Coronary artery (tissue), 2 donors: ENCODE data around the gene PLCB3.
A peak's percentile ranks its signal among the peaks of the same experiment; 100 is the strongest.
"Not testable (repeated sequence)": the region's sequence is repeated elsewhere in the genome, so short reads cannot be mapped to it uniquely, and the experiment has no call there.

ENCODE experiments used
- DNase-seq: peaks from one replicate; pipeline ENCODE4 v3.0.0-alpha.2; 2017; ENCODE audit warnings: low spot score
- H3K27ac ChIP-seq, 2 donors: fragments of 200-600 bp; sonication (generic); one replicate each; pipeline ENCODE4 v1.5.1; 2016 to 2019
- H3K4me3 ChIP-seq: fragments of 200-600 bp; sonication (generic); 2 replicates; pipeline ENCODE4 v1.5.1; 2016; ENCODE audit warnings: mild to moderate bottlenecking, moderate library complexity
- TF ChIP-seq, protein P1 (sequence below): fragments of 200-600 bp; sonication (generic); IDR thresholded peaks from one replicate; pipeline ENCODE4 v1.5.1; 2019; ENCODE audit warnings: antibody characterized with exemption

The PLCB3 gene

DNA sequence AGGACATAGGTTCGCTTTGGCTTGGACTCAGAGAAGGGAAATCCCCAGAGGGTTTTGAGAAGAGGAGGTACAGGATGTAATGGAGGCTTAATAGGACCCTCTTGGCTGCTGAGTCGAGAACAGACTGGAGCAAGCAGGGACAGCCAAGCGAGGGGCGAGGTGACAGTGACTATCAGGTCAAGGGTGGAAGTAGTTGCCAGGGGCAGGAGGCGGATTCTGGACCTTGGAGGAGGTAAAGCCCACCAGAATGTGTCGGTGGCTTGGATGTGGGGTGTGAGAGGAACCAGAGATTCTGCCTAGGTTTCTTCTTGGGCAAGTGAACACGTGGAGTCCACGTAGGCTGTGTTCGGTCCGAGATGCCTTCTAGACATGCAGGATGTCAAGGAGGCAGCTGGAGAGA lies 61.6 kb downstream of the PLCB3 start:
- TF ChIP-seq, protein P1, sequence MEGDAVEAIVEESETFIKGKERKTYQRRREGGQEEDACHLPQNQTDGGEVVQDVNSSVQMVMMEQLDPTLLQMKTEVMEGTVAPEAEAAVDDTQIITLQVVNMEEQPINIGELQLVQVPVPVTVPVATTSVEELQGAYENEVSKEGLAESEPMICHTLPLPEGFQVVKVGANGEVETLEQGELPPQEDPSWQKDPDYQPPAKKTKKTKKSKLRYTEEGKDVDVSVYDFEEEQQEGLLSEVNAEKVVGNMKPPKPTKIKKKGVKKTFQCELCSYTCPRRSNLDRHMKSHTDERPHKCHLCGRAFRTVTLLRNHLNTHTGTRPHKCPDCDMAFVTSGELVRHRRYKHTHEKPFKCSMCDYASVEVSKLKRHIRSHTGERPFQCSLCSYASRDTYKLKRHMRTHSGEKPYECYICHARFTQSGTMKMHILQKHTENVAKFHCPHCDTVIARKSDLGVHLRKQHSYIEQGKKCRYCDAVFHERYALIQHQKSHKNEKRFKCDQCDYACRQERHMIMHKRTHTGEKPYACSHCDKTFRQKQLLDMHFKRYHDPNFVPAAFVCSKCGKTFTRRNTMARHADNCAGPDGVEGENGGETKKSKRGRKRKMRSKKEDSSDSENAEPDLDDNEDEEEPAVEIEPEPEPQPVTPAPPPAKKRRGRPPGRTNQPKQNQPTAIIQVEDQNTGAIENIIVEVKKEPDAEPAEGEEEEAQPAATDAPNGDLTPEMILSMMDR, result no peak
- Histone ChIP-seq H3K4me3 (no peak overlapping the region), H3K27ac (peak overlapping the region in 1 of 2 donors; percentile 75)
- DNase-seq, result no peak

DNA sequence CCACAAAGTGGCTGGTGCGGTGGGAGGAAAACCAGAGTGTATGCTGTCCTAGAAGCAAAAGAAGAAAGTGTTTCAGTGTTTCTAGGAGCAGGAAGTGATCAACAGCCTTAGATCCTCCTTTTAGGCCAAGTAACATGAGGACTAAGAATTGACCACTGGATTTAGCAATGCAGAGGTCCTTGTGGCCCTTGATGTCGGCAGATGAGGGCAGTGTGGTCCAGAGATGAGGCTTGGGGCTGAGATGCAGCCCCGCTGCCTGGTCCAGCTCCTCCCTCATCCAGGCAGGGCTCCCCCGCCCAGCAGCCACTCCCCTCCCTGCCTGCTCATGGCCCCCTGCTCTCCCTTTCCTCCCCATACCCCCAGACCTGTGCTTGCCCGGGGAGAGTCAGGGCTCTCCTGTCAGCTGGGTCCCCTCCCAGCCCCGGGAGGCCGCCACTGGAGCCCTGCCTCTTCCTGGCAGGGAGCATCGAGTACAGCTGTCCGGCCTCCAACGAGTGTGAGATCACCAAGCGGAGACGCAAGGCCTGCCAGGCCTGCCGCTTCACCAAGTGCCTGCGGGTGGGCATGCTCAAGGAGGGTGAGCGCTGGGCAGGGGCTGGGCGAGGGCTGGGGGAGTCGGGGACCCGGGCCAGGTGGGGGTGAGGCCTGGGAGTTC lies 62.3 kb downstream of the PLCB3 start:
- DNase-seq, result no peak
- Histone ChIP-seq H3K4me3 (peak overlapping the region; percentile 33), H3K27ac (peak overlapping the region; percentile 22 to 75)
- TF ChIP-seq, protein P1, result no peak

DNA sequence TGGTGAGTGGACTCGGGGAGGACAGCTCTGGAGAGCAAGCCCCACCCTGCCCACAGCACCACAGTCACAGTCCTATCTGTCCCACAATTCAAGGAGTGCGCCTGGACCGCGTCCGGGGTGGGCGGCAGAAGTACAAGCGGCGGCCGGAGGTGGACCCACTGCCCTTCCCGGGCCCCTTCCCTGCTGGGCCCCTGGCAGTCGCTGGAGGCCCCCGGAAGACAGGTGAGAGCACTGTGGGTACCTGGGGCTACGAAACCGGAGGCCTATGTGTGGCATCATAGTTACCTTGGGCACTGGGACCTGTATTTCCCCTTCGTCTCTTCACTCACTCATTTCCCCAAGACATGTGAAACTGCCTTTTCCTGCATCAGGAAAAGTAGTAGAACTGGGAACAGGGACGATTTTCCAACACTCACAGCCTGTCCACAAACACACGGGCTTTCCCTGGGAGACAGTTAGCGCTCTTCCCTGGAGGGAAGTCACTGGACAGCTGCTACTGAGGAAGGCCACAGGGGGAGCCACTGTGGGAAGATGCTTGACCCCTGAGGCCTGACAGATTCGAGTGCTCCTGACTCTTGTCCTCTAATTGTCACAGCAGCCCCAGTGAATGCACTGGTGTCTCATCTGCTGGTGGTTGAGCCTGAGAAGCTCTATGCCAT lies 62.9 kb downstream of the PLCB3 start:
- TF ChIP-seq, protein P1, result no peak
- no peak for DNase-seq
- Histone ChIP-seq H3K27ac (peak overlapping the region; percentile 22 to 75), H3K4me3 (peak overlapping the region; percentile 33)

DNA sequence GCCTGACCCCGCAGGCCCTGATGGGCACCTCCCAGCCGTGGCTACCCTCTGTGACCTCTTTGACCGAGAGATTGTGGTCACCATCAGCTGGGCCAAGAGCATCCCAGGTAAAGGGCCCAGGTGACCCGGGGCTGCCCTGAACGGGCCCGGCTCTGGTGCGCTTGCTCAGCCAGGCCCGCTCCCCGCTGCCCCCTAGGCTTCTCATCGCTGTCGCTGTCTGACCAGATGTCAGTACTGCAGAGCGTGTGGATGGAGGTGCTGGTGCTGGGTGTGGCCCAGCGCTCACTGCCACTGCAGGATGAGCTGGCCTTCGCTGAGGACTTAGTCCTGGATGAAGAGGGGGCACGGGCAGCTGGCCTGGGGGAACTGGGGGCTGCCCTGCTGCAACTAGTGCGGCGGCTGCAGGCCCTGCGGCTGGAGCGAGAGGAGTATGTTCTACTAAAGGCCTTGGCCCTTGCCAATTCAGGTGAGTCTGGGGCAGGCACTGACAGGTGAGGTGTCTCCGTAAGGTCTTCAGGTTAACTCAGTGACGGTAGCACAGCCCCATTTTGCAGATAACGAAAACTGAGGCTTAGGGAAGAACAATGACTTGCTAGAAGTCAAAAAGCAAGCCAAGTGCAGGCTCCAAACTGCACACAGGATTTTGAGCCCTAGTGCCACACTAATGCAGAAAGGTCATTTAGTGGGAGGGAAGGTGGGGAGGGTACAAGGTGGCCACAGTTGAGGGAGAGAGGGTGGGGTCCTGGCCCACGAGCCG lies 63.7 kb downstream of the PLCB3 start:
- Histone ChIP-seq H3K27ac (no peak overlapping the region), H3K4me3 (no peak overlapping the region)
- TF ChIP-seq, protein P1, result no peak
- DNase-seq, result no peak

DNA sequence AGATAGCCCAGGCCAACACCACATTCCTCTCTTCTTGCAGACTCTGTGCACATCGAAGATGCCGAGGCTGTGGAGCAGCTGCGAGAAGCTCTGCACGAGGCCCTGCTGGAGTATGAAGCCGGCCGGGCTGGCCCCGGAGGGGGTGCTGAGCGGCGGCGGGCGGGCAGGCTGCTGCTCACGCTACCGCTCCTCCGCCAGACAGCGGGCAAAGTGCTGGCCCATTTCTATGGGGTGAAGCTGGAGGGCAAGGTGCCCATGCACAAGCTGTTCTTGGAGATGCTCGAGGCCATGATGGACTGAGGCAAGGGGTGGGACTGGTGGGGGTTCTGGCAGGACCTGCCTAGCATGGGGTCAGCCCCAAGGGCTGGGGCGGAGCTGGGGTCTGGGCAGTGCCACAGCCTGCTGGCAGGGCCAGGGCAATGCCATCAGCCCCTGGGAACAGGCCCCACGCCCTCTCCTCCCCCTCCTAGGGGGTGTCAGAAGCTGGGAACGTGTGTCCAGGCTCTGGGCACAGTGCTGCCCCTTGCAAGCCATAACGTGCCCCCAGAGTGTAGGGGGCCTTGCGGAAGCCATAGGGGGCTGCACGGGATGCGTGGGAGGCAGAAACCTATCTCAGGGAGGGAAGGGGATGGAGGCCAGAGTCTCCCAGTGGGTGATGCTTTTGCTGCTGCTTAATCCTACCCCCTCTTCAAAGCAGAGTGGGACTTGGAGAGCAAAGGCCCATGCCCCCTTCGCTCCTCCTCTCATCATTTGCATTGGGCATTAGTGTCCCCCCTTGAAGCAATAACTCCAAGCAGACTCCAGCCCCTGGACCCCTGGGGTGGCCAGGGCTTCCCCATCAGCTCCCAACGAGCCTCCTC lies 64.6 kb downstream of the PLCB3 start:
- H3K4me3 ChIP-seq, H3K27ac ChIP-seq, DNase-seq: not testable (repeated sequence)

DNA sequence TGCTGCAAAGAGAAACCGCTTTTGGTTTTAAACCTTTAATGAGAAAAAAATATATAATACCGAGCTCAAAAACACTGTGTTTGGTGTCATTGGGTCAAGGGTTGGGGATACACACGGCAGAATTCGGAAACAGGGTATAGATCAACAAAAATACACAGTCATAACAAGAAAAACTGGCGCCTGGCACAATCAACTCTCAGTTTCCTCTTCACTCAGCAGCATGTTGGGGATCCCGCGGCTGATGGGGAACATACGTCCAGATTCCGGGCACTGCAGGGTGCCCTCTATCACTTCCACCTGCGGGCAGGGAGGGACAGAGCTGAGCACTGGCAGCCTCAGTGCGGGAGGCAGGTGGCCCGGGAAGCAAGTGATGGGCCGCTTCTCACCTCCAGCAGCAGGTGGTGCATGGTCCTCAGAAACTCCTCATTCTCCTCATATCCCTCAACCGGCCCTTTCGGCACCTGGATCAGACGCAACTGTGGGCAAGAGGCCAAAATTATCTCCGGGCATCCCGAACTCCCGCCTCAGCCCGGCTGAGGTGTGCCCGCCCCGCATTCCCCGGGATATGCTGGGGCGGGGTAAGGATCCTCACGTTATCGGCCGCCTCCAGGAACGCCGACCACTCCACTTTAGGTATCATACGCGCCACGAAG lies 65.5 kb downstream of the PLCB3 start:
- Histone ChIP-seq H3K27ac (peak overlapping the region; percentile 91 to 99), H3K4me3 (peak overlapping the region; percentile 91)
- TF ChIP-seq, protein P1, result no peak
- DNase-seq, result no peak
